SH-SY5Y (cell line): Measurements from ENCODE around the gene ATP9B.

Source experiments
- GATA2 ChIP-seq: IDR thresholded peaks from 2 replicates; pipeline ENCODE4 v1.6.1; 2011; ENCODE audit warnings: mild to moderate bottlenecking, low read depth, low read length
- GATA3 ChIP-seq: IDR thresholded peaks from 2 replicates; pipeline ENCODE4 v1.6.1; 2011; ENCODE audit warnings: low read depth, mild to moderate bottlenecking, low read length, moderate library complexity

DNA sequence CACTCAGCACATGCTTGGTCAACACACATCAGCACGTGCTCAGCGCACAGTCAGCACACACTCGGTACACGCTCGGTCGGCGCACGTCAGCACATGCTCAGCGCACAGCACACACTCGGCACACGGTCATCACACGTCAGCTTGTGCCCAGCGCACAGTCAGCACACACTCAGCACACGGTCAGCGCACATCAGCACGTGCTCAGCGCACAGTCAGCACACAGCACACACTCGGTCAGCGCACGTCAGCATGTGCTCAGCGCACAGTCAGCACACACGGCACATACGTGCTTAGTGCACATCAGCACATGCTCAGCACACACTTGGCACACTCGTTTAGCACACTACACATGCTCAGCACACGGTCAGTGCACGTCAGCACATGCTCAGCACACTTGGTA, 276.8 kb downstream of the ATP9B start:
- TF ChIP-seq GATA3 (no peak), GATA2 (no peak)
